H1 (cell line): Measurements from ENCODE around the gene XPO6. TPM values are rescaled to one million over a fixed set of nuclear protein-coding genes. Genes with fewer than 3 reads are reported as not detected.
A peak's percentile ranks its signal among the peaks of the same experiment; 100 is the strongest.

Experiments used
- CTCF ChIA-PET: fragments of 300-600 bp; sonication (Branson Sonifier 250); formaldehyde crosslinking; loops from one replicate; lab custom pipeline; 2021; ENCODE audit not compliant: partially characterized antibody; lab: Charles Lee
- POLR2A ChIA-PET: fragments of 300-600 bp; sonication (Branson Sonifier 250); formaldehyde crosslinking; loops from one replicate; lab custom pipeline; 2021; ENCODE audit warnings: inconsistent platforms; ENCODE audit not compliant: partially characterized antibody; lab: Charles Lee
- DNase-seq, 2 experiments: peaks; one replicate each; pipeline versions ENCODE4 v3.0.0 to v3.0.0-alpha.2; 2010 to 2022; ENCODE audit warnings: low spot score in 2 of 2, low read depth in 1 of 2, mixed read lengths in 1 of 2
- FAIRE-seq: peaks from 2 replicates; lab custom pipeline; 2011; peaks lifted over from hg19 to GRCh38; lab: Jason Lieb, UNC
- H2AFZ ChIP-seq: 2 replicates; pipeline ENCODE4 v1.8.1; 2012; ENCODE audit warnings: low read length, inconsistent platforms
- H2AK5ac ChIP-seq: 2 replicates; pipeline ENCODE4 v1.6.1; 2013; ENCODE audit warnings: low read depth, low read length
- H2BK120ac ChIP-seq: replicated peaks from 2 replicates; pipeline ENCODE3; 2013; ENCODE audit warnings: low read depth, low read length, inconsistent platforms
- H2BK12ac ChIP-seq: 2 replicates; pipeline ENCODE4 v1.6.1; 2013; ENCODE audit warnings: low read depth, low read length
- H2BK15ac ChIP-seq: 2 replicates; pipeline ENCODE4 v1.6.1; 2013; ENCODE audit warnings: low read length
- H2BK20ac ChIP-seq: 2 replicates; pipeline ENCODE4 v1.6.1; 2013; ENCODE audit warnings: low read length
- H2BK5ac ChIP-seq: 2 replicates; pipeline ENCODE4 v1.6.1; 2013; ENCODE audit warnings: low read depth, low read length
- H3K14ac ChIP-seq: 2 replicates; pipeline ENCODE4 v1.6.1; 2013; ENCODE audit warnings: inconsistent platforms; ENCODE audit not compliant: insufficient read length
- H3K18ac ChIP-seq: 2 replicates; pipeline ENCODE4 v1.6.1; 2013; ENCODE audit warnings: low read length; ENCODE audit errors: extremely low read depth
- H3K23ac ChIP-seq: 2 replicates; pipeline ENCODE4 v1.6.1; 2013; ENCODE audit warnings: inconsistent platforms; ENCODE audit not compliant: insufficient read length
- H3K23me2 ChIP-seq: 2 replicates; pipeline ENCODE4 v1.6.1; 2013; ENCODE audit warnings: low read depth, low read length
- H3K27ac ChIP-seq: 2 replicates; pipeline ENCODE4 v1.6.1; 2011; ENCODE audit warnings: low read depth, low read length, inconsistent platforms
- H3K27me3 ChIP-seq, 4 experiments: replicated peaks in 1 of 4; 1 replicate in 1 of 4; 2 replicates in 3 of 4; pipeline versions ENCODE4 v1.6.1 to v1.8.1; 2011 to 2013; ENCODE audit warnings: low read length in 3 of 4, mild to moderate bottlenecking in 3 of 4, inconsistent platforms in 2 of 4, mixed read lengths in 2 of 4, moderate library complexity in 1 of 4; ENCODE audit not compliant: control insufficient read depth in 3 of 4, insufficient read depth in 3 of 4; ENCODE audit errors: extremely low read depth in 1 of 4
- H3K36me3 ChIP-seq, 4 experiments: 2 replicates each; pipeline versions ENCODE4 v1.6.1 to v1.8.1; 2011 to 2013; ENCODE audit warnings: mild to moderate bottlenecking in 4 of 4, low read length in 3 of 4, moderate library complexity in 2 of 4, control low read depth in 1 of 4, inconsistent platforms in 1 of 4; ENCODE audit not compliant: insufficient read depth in 4 of 4, control insufficient read depth in 2 of 4
- H3K4ac ChIP-seq: replicated peaks from 2 replicates; pipeline ENCODE3; 2013; ENCODE audit warnings: low read length, low read depth, mixed read lengths, inconsistent platforms; ENCODE audit not compliant: insufficient read length
- H3K4me1 ChIP-seq, 4 experiments: replicated peaks in 1 of 4; 1 replicate in 1 of 4; 2 replicates in 3 of 4; pipeline versions ENCODE4 v1.6.1 to v1.8.1; 2011 to 2013; ENCODE audit warnings: low read length in 3 of 4, inconsistent platforms in 2 of 4, mixed read lengths in 1 of 4; ENCODE audit not compliant: insufficient read depth in 4 of 4, control insufficient read depth in 3 of 4
- H3K4me2 ChIP-seq, 2 experiments: 2 replicates each; pipeline versions ENCODE4 v1.6.1 to v1.8.1; 2011 to 2013; ENCODE audit warnings: low read depth in 2 of 2, low read length in 2 of 2, control low read depth in 1 of 2, inconsistent platforms in 1 of 2, mild to moderate bottlenecking in 1 of 2; ENCODE audit not compliant: insufficient read depth in 1 of 2
- H3K4me3 ChIP-seq, 4 experiments: fragments of 200-600, 300-600 bp in 1 of 4; sonication (generic), shearing (Covaris generic), sonication (Bioruptor Twin) in 1 of 4; 2 replicates each; pipeline versions ENCODE4 v1.5.1 to v1.8.1; 2011 to 2016; ENCODE audit warnings: low read length in 4 of 4, low read depth in 3 of 4, control low read depth in 2 of 4, inconsistent platforms in 2 of 4, mild to moderate bottlenecking in 2 of 4, mixed read lengths in 1 of 4, moderate library complexity in 1 of 4; ENCODE audit not compliant: insufficient read depth in 2 of 4; ENCODE audit errors: extremely low read depth in 1 of 4
- H3K56ac ChIP-seq: replicated peaks from 2 replicates; pipeline ENCODE3; 2013; ENCODE audit warnings: low read depth, mild to moderate bottlenecking, mixed read lengths, low read length, inconsistent platforms; ENCODE audit not compliant: insufficient read length
- H3K79me1 ChIP-seq: 2 replicates; pipeline ENCODE4 v1.6.1; 2013; ENCODE audit warnings: low read depth, low read length, control low read depth
- H3K79me2 ChIP-seq, 2 experiments: 2 replicates each; pipeline versions ENCODE4 v1.6.1 to v1.8.1; 2012 to 2013; ENCODE audit warnings: low read length in 2 of 2, mild to moderate bottlenecking in 2 of 2, inconsistent platforms in 1 of 2; ENCODE audit not compliant: insufficient read depth in 2 of 2, control insufficient read depth in 1 of 2
- H3K9ac ChIP-seq, 4 experiments: replicated peaks in 1 of 4; 1 replicate in 1 of 4; 2 replicates in 3 of 4; pipeline versions ENCODE4 v1.6.1 to v1.8.1; 2011 to 2013; ENCODE audit warnings: low read depth in 3 of 4, low read length in 3 of 4, control low read depth in 2 of 4, mild to moderate bottlenecking in 2 of 4, moderate library complexity in 2 of 4, inconsistent platforms in 1 of 4; ENCODE audit errors: extremely low read depth in 1 of 4
- H3K9me3 ChIP-seq, 2 experiments: 2 replicates each; pipeline versions ENCODE4 v1.6.1 to v1.8.1; 2012 to 2013; ENCODE audit warnings: mild to moderate bottlenecking in 2 of 2, moderate library complexity in 2 of 2, control low read depth in 1 of 2, inconsistent platforms in 1 of 2, low read depth in 1 of 2, low read length in 1 of 2, mixed read lengths in 1 of 2; ENCODE audit not compliant: insufficient read depth in 2 of 2
- H4K20me1 ChIP-seq, 2 experiments: replicated peaks in 1 of 2; 2 replicates each; pipeline versions ENCODE3 to v1.8.1; 2011 to 2013; ENCODE audit warnings: inconsistent platforms in 2 of 2, low read length in 2 of 2, mild to moderate bottlenecking in 1 of 2; ENCODE audit not compliant: insufficient read depth in 2 of 2, control insufficient read depth in 1 of 2
- H4K5ac ChIP-seq: 2 replicates; pipeline ENCODE4 v1.6.1; 2013; ENCODE audit warnings: low read length, low read depth, mixed read lengths, inconsistent platforms; ENCODE audit not compliant: insufficient read length
- H4K8ac ChIP-seq: 2 replicates; pipeline ENCODE4 v1.8.0; 2013; ENCODE audit warnings: mild to moderate bottlenecking, moderate library complexity, low read length, inconsistent platforms; ENCODE audit not compliant: insufficient read depth; ENCODE audit errors: extremely low read depth
- H4K91ac ChIP-seq: replicated peaks from 2 replicates; pipeline ENCODE3; 2013; ENCODE audit warnings: low read length, mixed read lengths, inconsistent platforms; ENCODE audit not compliant: insufficient read length
- NRF1 ChIP-seq: IDR thresholded peaks from 2 replicates; pipeline ENCODE4 v1.6.1; 2011; ENCODE audit warnings: mild to moderate bottlenecking, low read depth, low read length, improper control_type of control experiment
- TBP ChIP-seq: IDR thresholded peaks from 2 replicates; pipeline ENCODE4 v1.6.1; 2011; ENCODE audit warnings: low read depth, low read length, improper control_type of control experiment
- TCF12 ChIP-seq: IDR thresholded peaks from 2 replicates; pipeline ENCODE4 v1.6.1; 2011; ENCODE audit warnings: low read depth, mild to moderate bottlenecking, low read length
- WGBS, 2 experiments: shearing (Covaris generic) in 1 of 2; methylation state at CpG; one replicate each; pipeline versions ENCODE4 v1.1.6 to v1.1.7; 2013 to 2015; ENCODE audit warnings: low lambda C conversion rate in 2 of 2, mixed read lengths in 2 of 2, inconsistent platforms in 1 of 2, low coverage in 1 of 2, missing lambda C conversion rate in 1 of 2; ENCODE audit not compliant: insufficient replicate concordance in 2 of 2, insufficient coverage in 1 of 2, insufficient read length in 1 of 2; ENCODE audit errors: extremely low coverage in 1 of 2, missing lambda C conversion rate in 1 of 2; 5-methylcytosine and 5-hydroxymethylcytosine counted together
- polyA plus RNA-seq, 7 experiments: library from polyadenylated mRNA; depleted of rRNA in 3 of 7; stranded (reverse) in 5 of 7; unstranded in 2 of 7; fragments of >200 nt in 5 of 7; fragments of 200-250 nt in 2 of 7; gene quantifications; 1 replicate in 5 of 7; 2 replicates in 1 of 7; 4 replicates in 1 of 7; pipeline versions ENCODE4 v1.2.1 to v1.2.3, GENCODE V29; 2011 to 2013; ENCODE audit warnings: missing spikeins in 2 of 7, mixed read lengths in 2 of 7
- total RNA-seq: library from RNA; stranded (reverse); fragmentation: NEBNext Ultra II Directional; extraction: Animal tissue kit (Norgen Biotek cat#: 25700); gene quantifications from 2 replicates; pipeline ENCODE4 v1.2.1, GENCODE V29; 2021
- TF ChIP-seq, protein P1 (sequence below): IDR thresholded peaks from 2 replicates; pipeline ENCODE4 v1.6.1; 2011; ENCODE audit warnings: low read length, improper control_type of control experiment

Gene XPO6
- total and polyA plus RNA-seq, 2 of the 8 experiments (the other 6 are each of a cell fraction or from before 2014, with no cell fraction given): 152 to 254 TPM

- Histone ChIP-seq H3K27ac (no peak overlapping the region), H3K4ac (no peak overlapping the region), H3K79me2 (no peaks in the 10 kb centered on the region), H3K4me3 (no peak overlapping the region), H4K5ac (no peak overlapping the region), H2BK20ac (no peak overlapping the region), H3K36me3 (no peaks in the 10 kb centered on the region), H3K79me1 (no peaks in the 10 kb centered on the region), H4K8ac (no peak overlapping the region), H2AK5ac (no peak overlapping the region), H2BK120ac (no peak overlapping the region), H2BK5ac (no peak overlapping the region), H2AFZ (peak overlapping the region; percentile 40; the same call in 1 of the 2 replicates), H3K9me3 (no peaks in the 10 kb centered on the region), H3K9ac (no peak overlapping the region), H3K56ac (no peak overlapping the region), H3K4me1 (peaks cover 0 to 6% (median under 1%) of the 10 kb centered on the region in 4 experiments; a peak in 2 of 7 replicates), H3K18ac (no peak overlapping the region)
- WGBS, 2 experiments: 93% methylated on average over 4 of the region's 4 CpGs; no CpG with 5 or more reads in 1 of the 2 experiments
- ChIA-PET CTCF (interaction anchor here (0.9 to 1.9 kb wide), 9 partner anchors 11 to 127 kb away, joined by 3 to 9 read pairs (median 5); no protein-coding TSS in a partner anchor), POLR2A (no interaction called here)
- no peak for FAIRE-seq
- no peak for DNase-seq
- TF ChIP-seq TBP (no peak), NRF1 (no peak), TCF12 (no peak)
- TF ChIP-seq, protein P1, sequence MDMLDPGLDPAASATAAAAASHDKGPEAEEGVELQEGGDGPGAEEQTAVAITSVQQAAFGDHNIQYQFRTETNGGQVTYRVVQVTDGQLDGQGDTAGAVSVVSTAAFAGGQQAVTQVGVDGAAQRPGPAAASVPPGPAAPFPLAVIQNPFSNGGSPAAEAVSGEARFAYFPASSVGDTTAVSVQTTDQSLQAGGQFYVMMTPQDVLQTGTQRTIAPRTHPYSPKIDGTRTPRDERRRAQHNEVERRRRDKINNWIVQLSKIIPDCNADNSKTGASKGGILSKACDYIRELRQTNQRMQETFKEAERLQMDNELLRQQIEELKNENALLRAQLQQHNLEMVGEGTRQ: peak; percentile 58
- TF ChIP-seq, all 59 proteins: peak for 1
- Histone ChIP-seq H3K23me2 (0 out of 2 replicates have a peak, but pooled peaks cover under 1% of the 10 kb centered on the region), H3K23ac (no peak overlapping the region), H3K4me2 (no peak overlapping the region), H2BK15ac (no peak overlapping the region), H2BK12ac (no peak overlapping the region), H3K14ac (no peak overlapping the region), H3K27me3 (no peaks in the 10 kb centered on the region), H4K91ac (no peak overlapping the region), H4K20me1 (no peaks in the 10 kb centered on the region)
These were observed 5.6 kb upstream of the XPO6 start for GRCh38 chr16:28217326-28217725.
